CD14-positive monocyte (primary cell): ENCODE results near the gene C1QTNF5. TPM values are rescaled to one million over a fixed set of nuclear protein-coding genes. Genes with fewer than 3 reads are reported as not detected.

Experiments used
- DNase-seq, 3 donors: peaks; one replicate each; pipeline ENCODE4 v3.0.0-alpha.2; 2011 to 2022
- H2AFZ ChIP-seq: 2 replicates; pipeline ENCODE4 v1.6.0; 2012; ENCODE audit warnings: mild to moderate bottlenecking, low read depth, low read length, inconsistent platforms; ENCODE audit not compliant: insufficient read depth, poor library complexity, severe bottlenecking
- H3K27ac ChIP-seq, 2 donors: 1 replicate in 1 of 2; 2 replicates in 1 of 2; pipeline ENCODE4 v1.5.1; 2012 to 2013; ENCODE audit warnings: low read length in 2 of 2, control low read depth in 1 of 2, inconsistent platforms in 1 of 2, low read depth in 1 of 2, mild to moderate bottlenecking in 1 of 2
- H3K27me3 ChIP-seq, 2 donors: one replicate each; pipeline versions ENCODE4 v1.6.0 to v1.6.1; 2011 to 2013; ENCODE audit warnings: low read length in 2 of 2; ENCODE audit not compliant: control insufficient read depth in 2 of 2, insufficient read depth in 2 of 2
- H3K36me3 ChIP-seq, 2 donors: replicated peaks in 1 of 2; 1 replicate in 1 of 2; 2 replicates in 1 of 2; pipeline versions ENCODE4 v1.5.1 to v1.6.1; 2012 to 2013; ENCODE audit warnings: low read length in 2 of 2, control low read depth in 1 of 2, inconsistent platforms in 1 of 2, mild to moderate bottlenecking in 1 of 2; ENCODE audit not compliant: insufficient read depth in 2 of 2, control insufficient read depth in 1 of 2
- H3K4me1 ChIP-seq, 2 donors: 1 replicate in 1 of 2; 2 replicates in 1 of 2; pipeline versions ENCODE4 v1.5.1 to v1.6.1; 2012 to 2013; ENCODE audit warnings: low read length in 2 of 2, control low read depth in 1 of 2, inconsistent platforms in 1 of 2, mild to moderate bottlenecking in 1 of 2, moderate library complexity in 1 of 2; ENCODE audit not compliant: insufficient read depth in 2 of 2, control insufficient read depth in 1 of 2
- H3K4me2 ChIP-seq: replicated peaks from 2 replicates; pipeline ENCODE3; 2012; ENCODE audit warnings: low read length, moderate library complexity, mild to moderate bottlenecking; ENCODE audit not compliant: poor library complexity, severe bottlenecking; ENCODE audit errors: extremely low read depth
- H3K4me3 ChIP-seq, 3 experiments: fragments of 200-600 bp in 1 of 3; sonication (generic) in 1 of 3; replicated peaks in 1 of 3; 1 replicate in 2 of 3; 2 replicates in 1 of 3; pipeline ENCODE4 v1.5.1; 2011 to 2013; ENCODE audit warnings: low read length in 3 of 3, mild to moderate bottlenecking in 3 of 3, control low read depth in 2 of 3, low read depth in 2 of 3, inconsistent platforms in 1 of 3, moderate library complexity in 1 of 3
- H3K79me2 ChIP-seq: 2 replicates; pipeline ENCODE4 v1.6.0; 2012; ENCODE audit warnings: mild to moderate bottlenecking, control low read depth, inconsistent platforms, low read length, moderate library complexity; ENCODE audit not compliant: insufficient read depth
- H3K9ac ChIP-seq: 2 replicates; pipeline ENCODE4 v1.6.0; 2017; ENCODE audit warnings: low read length, mild to moderate bottlenecking; ENCODE audit not compliant: insufficient read depth, poor library complexity, severe bottlenecking
- H3K9me3 ChIP-seq, 2 donors: replicated peaks in 1 of 2; 1 replicate in 1 of 2; 2 replicates in 1 of 2; pipeline versions ENCODE4 v1.5.1 to v1.6.1; 2012 to 2013; ENCODE audit warnings: low read length in 2 of 2, control low read depth in 1 of 2; ENCODE audit not compliant: control insufficient read depth in 1 of 2, insufficient read depth in 1 of 2
- H4K20me1 ChIP-seq: 2 replicates; pipeline ENCODE4 v1.6.0; 2012; ENCODE audit warnings: mild to moderate bottlenecking, low read length, control low read depth, moderate library complexity; ENCODE audit not compliant: insufficient read depth
- H3K27ac Mint-ChIP-seq, 7 donors: one replicate each; pipeline ENCODE4 v1.8.0; 2020; ENCODE audit warnings: mild to moderate bottlenecking in 7 of 7, mixed read lengths in 7 of 7, moderate library complexity in 6 of 7, inconsistent platforms in 2 of 7
- H3K27me3 Mint-ChIP-seq, 3 donors: one replicate each; pipeline ENCODE4 v1.8.0; 2021 to 2022; ENCODE audit warnings: low read depth in 3 of 3, mild to moderate bottlenecking in 3 of 3, mixed read lengths in 3 of 3, moderate library complexity in 3 of 3, inconsistent platforms in 1 of 3
- H3K36me3 Mint-ChIP-seq, 2 donors: one replicate each; pipeline ENCODE4 v1.8.0; 2020; ENCODE audit warnings: mixed read lengths in 2 of 2, inconsistent platforms in 1 of 2, mild to moderate bottlenecking in 1 of 2
- H3K4me1 Mint-ChIP-seq: one replicate; pipeline ENCODE4 v1.8.0; 2020; ENCODE audit warnings: mild to moderate bottlenecking, mixed read lengths
- H3K4me3 Mint-ChIP-seq, 2 donors: one replicate each; pipeline ENCODE4 v1.8.0; 2020; ENCODE audit warnings: mild to moderate bottlenecking in 2 of 2, mixed read lengths in 2 of 2, moderate library complexity in 1 of 2
- H3K9me3 Mint-ChIP-seq, 7 donors: one replicate each; pipeline ENCODE4 v1.8.0; 2020 to 2022; ENCODE audit warnings: mixed read lengths in 7 of 7, mild to moderate bottlenecking in 6 of 7, moderate library complexity in 6 of 7, inconsistent platforms in 2 of 7
- CTCF ChIP-seq: fragments of 200-600 bp; IDR thresholded peaks from one replicate; pipeline ENCODE4 v1.8.0; 2022; ENCODE audit warnings: antibody characterized with exemption, mild to moderate bottlenecking
- WGBS: methylation state at CpG from one replicate; pipeline ENCODE4 v1.1.5; 2013; ENCODE audit warnings: missing lambda C conversion rate; ENCODE audit not compliant: insufficient coverage; 5-methylcytosine and 5-hydroxymethylcytosine counted together
- intact Hi-C, 2 donors: fragments of 100-400 bp; cut with micrococcal nuclease; formaldehyde crosslinking; loops; one replicate each; pipeline versions ENCODE4 v1.15.0 to v1.15.1; 2023
- polyA plus RNA-seq, 3 donors: library from polyadenylated mRNA; depleted of rRNA in 1 of 3; unstranded in 2 of 3; stranded (reverse) in 1 of 3; fragments of 300-500 nt in 2 of 3; fragments of >200 nt in 1 of 3; fragmentation: Illumina TruSeq in 2 of 3; gene quantifications; 1 replicate in 2 of 3; 2 replicates in 1 of 3; pipeline ENCODE4 v1.2.3, GENCODE V29; 2012 to 2021

Gene C1QTNF5
- polyA plus RNA-seq, 3 donors = not detected

DNA sequence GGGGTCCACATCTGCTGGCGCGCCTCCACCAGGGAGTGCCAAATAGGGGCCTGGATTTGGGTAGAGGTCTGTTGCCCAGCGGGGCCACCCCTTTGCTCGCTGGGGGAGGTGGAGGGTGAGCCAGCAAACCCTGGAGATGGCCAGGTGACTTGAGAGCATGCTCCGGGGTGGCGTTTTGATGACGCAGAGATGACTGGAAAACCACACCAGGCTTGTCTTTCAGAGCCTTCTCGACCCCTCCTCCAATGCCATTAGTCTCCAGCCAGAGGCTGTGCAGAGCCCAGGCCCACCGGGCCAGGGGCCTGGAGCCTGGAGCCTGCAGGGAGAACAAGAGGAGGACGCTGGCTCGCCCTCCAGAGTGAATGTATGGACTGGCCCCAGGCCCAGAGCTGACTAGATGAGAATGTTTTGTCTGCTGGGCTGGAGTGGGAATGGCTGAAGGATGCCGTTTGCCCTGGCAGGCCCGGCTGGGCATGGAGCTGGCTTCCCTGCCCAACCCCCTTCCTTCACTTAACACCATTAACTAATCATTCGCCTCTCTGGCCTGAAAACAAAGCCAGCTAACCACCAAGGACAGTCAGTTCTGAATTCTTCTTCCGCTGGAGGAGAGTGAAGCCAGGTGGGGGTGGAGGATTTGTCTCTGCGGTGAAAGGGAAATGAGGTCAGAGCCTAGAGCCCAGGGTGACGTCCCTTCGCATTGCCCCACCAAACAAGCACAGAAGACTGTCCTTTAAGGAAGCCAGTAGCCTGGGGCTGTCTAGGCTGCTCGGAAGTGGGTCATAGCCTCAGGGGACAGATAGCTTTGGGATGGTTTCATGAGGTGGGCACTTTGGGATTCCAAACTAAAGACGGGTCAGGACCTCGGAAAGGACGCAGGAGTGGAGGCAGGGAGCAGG, 22.2 kb downstream of the C1QTNF5 start:
- H3K27me3 ChIP-seq = peaks cover 28 to 84% of the 10 kb centered on the region in 2 donors
- no peaks in the 10 kb centered on the region for H3K36me3 ChIP-seq
- no peak overlapping the region for H3K4me2 ChIP-seq
- H2AFZ ChIP-seq = no peak overlapping the region
- no peak overlapping the region for H3K9ac ChIP-seq
- Mint-ChIP-seq H3K9me3 (peaks cover 0 to 8% (median 2%) of the 10 kb centered on the region in 7 donors), H3K4me3 (peak overlapping the region in 1 of 2 donors; percentile 83), H3K36me3 (peaks cover 0 to 8% of the 10 kb centered on the region in 2 donors), H3K27ac (peak overlapping the region in 3 of 7 donors; percentile 23 to 73 (median 28)), H3K27me3 (peaks cover 69 to 85% (median 78%) of the 10 kb centered on the region in 3 donors), H3K4me1 (peaks cover 31% of the 10 kb centered on the region)
- intact Hi-C loops = no loop called here
- H3K9me3 ChIP-seq = peaks cover 0 to 10% of the 10 kb centered on the region in 2 donors
- peaks cover 37 to 38% of the 10 kb centered on the region in 2 donors for H3K4me1 ChIP-seq
- no peak overlapping the region for H3K27ac ChIP-seq
- no peaks in the 10 kb centered on the region for H3K79me2 ChIP-seq
- TF ChIP-seq CTCF = no peak
- 84% methylated on average over 11 of the region's 22 CpGs for WGBS
- H4K20me1 ChIP-seq = no peaks in the 10 kb centered on the region
- no peak overlapping the region for H3K4me3 ChIP-seq
- DNase-seq = peak in 1 of 3 donors; percentile 44

- Histone ChIP-seq H4K20me1 (no peaks in the 10 kb centered on the region), H3K27ac (no peak overlapping the region), H3K27me3 (peaks cover 28 to 84% of the 10 kb centered on the region in 2 donors), H3K9ac (no peak overlapping the region), H3K79me2 (no peaks in the 10 kb centered on the region), H3K4me1 (peaks cover 37 to 38% of the 10 kb centered on the region in 2 donors), H2AFZ (no peak overlapping the region), H3K9me3 (peaks cover 0 to 10% of the 10 kb centered on the region in 2 donors), H3K4me2 (no peak overlapping the region), H3K36me3 (no peaks in the 10 kb centered on the region), H3K4me3 (no peak overlapping the region)
- H3K27ac Mint-ChIP-seq = peak overlapping the region in 1 of 7 donors; percentile 3
- WGBS = 27% methylated on average over 6 of the region's 14 CpGs
- peaks cover 31% of the 10 kb centered on the region for H3K4me1 Mint-ChIP-seq
- TF ChIP-seq CTCF = no peak
- peaks cover 0 to 8% of the 10 kb centered on the region in 2 donors for H3K36me3 Mint-ChIP-seq
- peaks cover 75 to 86% (median 79%) of the 10 kb centered on the region in 3 donors for H3K27me3 Mint-ChIP-seq
- intact Hi-C loops = no loop called here
- H3K4me3 Mint-ChIP-seq = peak overlapping the region in 1 of 2 donors; percentile 83
- peaks cover 0 to 8% (median 2%) of the 10 kb centered on the region in 7 donors for H3K9me3 Mint-ChIP-seq
- DNase-seq = no peak
Observed at GRCh38 chr11:119317592-119318239, 23.0 kb downstream of the C1QTNF5 start.
